ENCODE data around the gene WAPL. TPM values are rescaled to one million over a fixed set of nuclear protein-coding genes. Genes with fewer than 3 reads are reported as not detected.

The WAPL gene
- total RNA-seq, 1 donor from 2014 or later, result 43.2 TPM

- no peak for DNase-seq (ENCODE audit: low spot score)
These were observed 59.4 kb downstream of the WAPL start for GRCh38 chr10:86461963-86462804.

- DNase-seq (ENCODE audit: low spot score), result no peak
These were observed 70.0 kb downstream of the WAPL start for GRCh38 chr10:86451604-86451960.

GRCh38 chr10:86450806-86451603, 70.6 kb downstream of the WAPL start:
- no peak for DNase-seq (ENCODE audit: low spot score)

GRCh38 chr10:86449926-86450558, 71.5 kb downstream of the WAPL start:
- no peak for DNase-seq (ENCODE audit: low spot score)

GRCh38 chr10:86447432-86447831, 74.2 kb downstream of the WAPL start:
- no peak for DNase-seq (ENCODE audit: low spot score)

GRCh38 chr10:86446987-86447386, 74.6 kb downstream of the WAPL start:
- DNase-seq (ENCODE audit: low spot score), result no peak

GRCh38 chr10:86446440-86446839, 75.2 kb downstream of the WAPL start:
- DNase-seq (ENCODE audit: low spot score), result no peak

- no peak for DNase-seq (ENCODE audit: low spot score)
These were observed 77.7 kb downstream of the WAPL start for GRCh38 chr10:86443936-86444335.

- no peak for DNase-seq (ENCODE audit: low spot score)
These were observed 78.5 kb downstream of the WAPL start for GRCh38 chr10:86443069-86443468.

GRCh38 chr10:86440874-86441843, 80.4 kb downstream of the WAPL start:
- no peak for DNase-seq (ENCODE audit: low spot score)

- DNase-seq (ENCODE audit: low spot score), result peak; percentile 70
These were observed 82.0 kb downstream of the WAPL start for GRCh38 chr10:86439544-86439943.

GRCh38 chr10:86438091-86438749, 83.4 kb downstream of the WAPL start:
- DNase-seq (ENCODE audit: low spot score), result no peak

GRCh38 chr10:86437447-86437846, 84.1 kb downstream of the WAPL start:
- DNase-seq (ENCODE audit: low spot score), result no peak

- no peak for DNase-seq (ENCODE audit: low spot score)
These were observed 84.6 kb downstream of the WAPL start for GRCh38 chr10:86436963-86437362.

GRCh38 chr10:86434656-86435055, 86.9 kb downstream of the WAPL start:
- no peak for DNase-seq (ENCODE audit: low spot score)

- no peak for DNase-seq (ENCODE audit: low spot score)
These were observed 97.9 kb downstream of the WAPL start for GRCh38 chr10:86423739-86424138.

GRCh38 chr10:86419101-86419500, 102.5 kb downstream of the WAPL start:
- DNase-seq (ENCODE audit: low spot score), result no peak

- no peak for DNase-seq (ENCODE audit: low spot score)
These were observed 106.0 kb downstream of the WAPL start for GRCh38 chr10:86415583-86415982.

GRCh38 chr10:86415116-86415515, 106.5 kb downstream of the WAPL start:
- DNase-seq (ENCODE audit: low spot score), result no peak

- no peak for DNase-seq (ENCODE audit: low spot score)
These were observed 108.4 kb downstream of the WAPL start for GRCh38 chr10:86413046-86413728.
